Hematopoietic multipotent progenitor cell (in vitro differentiated cells): Measurements from ENCODE around the gene MYZAP. TPM values are rescaled to one million over a fixed set of nuclear protein-coding genes. Genes with fewer than 3 reads are reported as not detected.

Experiments used
- DNase-seq, 3 donors: peaks; one replicate each; pipeline ENCODE4 v3.0.0-alpha.2; 2011 to 2015; ENCODE audit warnings: low read depth in 2 of 3, low spot score in 2 of 3
- total RNA-seq: library from RNA; depleted of rRNA; stranded (reverse); fragments of >200 nt; gene quantifications from one replicate; pipeline ENCODE4 v1.2.3, GENCODE V29; 2012

MYZAP gene, protein sequence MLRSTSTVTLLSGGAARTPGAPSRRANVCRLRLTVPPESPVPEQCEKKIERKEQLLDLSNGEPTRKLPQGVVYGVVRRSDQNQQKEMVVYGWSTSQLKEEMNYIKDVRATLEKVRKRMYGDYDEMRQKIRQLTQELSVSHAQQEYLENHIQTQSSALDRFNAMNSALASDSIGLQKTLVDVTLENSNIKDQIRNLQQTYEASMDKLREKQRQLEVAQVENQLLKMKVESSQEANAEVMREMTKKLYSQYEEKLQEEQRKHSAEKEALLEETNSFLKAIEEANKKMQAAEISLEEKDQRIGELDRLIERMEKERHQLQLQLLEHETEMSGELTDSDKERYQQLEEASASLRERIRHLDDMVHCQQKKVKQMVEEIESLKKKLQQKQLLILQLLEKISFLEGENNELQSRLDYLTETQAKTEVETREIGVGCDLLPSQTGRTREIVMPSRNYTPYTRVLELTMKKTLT
- total RNA-seq = 0.27 TPM

DNA sequence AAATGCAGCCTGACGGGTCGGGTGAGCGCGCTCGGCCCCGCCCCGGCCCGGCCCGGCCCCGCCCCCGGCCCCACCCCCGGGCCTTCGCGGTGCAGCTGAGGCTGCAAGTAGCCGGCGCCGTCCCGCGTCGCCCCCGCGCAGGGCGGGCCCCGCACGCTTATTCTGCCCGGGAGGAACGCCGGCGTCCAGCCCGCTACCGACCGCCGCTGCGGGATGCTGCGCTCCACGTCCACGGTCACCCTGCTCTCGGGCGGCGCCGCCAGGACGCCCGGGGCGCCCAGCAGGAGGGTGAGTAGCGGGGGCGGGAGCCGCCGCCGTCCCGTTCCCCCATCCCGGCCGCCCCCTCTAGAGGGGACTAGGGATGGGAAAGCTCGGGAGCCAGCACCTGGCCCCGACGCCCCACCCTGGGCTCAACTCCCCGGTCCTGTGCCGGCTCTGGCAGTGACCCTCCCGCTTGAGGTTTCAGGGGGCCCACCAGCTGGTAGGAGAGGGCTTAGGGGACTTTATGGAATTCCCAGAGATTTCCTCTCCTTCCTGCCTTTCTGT is at the start of gene MYZAP:
Gene MYZAP, plus strand, starts transcription at position 83 of the 546 bp plus-strand sequence. Its CDS starts 131 bp downstream, at position 214.
- peak in 1 of 3 donors; percentile 21 for DNase-seq

DNA sequence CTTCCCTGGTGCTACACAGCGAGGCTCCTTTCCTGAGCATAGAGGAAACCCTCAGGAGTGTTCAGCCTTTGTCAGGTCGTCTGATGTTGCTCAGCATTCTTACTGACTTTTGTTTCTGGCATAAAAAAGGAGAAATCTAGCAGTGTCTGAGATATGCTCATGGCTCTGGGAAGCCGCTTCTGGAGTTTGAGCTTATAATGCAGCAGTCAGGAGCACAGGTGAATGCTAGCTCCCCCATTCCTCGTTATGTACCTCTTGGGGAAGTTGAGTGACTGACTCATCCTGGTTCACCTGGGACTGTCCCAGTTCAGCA is 49.2 kb upstream of the MYZAP start:
- DNase-seq = no peak

DNA sequence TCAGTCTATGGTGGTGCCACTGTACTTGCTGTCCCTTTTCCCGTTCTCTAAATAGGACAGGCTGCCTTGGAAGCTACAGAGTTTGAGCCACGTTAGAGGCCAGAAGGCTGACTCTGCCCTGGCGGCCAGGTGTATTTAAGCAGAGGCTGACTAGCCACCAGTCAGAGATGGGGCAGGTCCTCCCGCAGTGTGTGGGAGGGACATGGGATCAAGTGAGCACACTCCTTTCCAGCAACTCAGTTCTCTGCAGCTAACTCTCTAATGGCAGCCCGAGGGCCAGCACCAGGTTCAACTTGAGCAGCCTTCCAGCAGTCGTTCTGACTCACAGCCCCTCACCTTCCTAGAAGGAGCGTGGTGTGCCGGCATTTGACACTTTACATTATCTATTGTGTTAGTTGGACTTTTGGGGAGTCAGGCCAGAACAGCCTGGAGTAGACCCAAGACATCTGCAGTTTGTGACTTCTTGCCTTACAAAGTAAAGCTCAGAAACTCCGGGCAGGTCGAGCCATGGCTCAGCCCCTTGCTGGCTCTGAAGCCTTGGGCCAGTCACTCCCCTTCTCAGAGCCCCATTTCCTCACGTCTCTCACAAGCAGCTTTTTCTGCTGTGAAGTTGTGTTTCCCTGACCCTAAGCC is 46.7 kb upstream of the MYZAP start:
- DNase-seq = no peak

DNA sequence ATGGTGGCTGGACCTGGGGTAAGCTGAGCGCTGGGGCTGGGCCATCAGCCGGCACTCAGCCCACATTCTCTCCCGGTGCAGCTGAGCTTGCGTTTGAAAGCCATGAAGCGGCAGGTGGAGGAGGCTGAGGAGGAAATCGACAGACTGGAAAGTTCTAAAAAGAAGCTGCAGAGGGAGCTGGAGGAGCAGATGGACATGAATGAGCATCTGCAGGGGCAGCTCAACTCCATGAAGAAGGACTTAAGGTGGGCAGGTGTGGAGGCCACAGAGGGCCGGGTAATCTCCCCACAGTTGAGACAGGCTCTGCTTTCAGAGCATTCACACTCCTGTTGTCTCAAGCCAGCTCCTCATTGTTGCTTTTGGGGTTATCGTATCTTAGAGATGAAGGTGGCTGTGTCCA is 45.7 kb upstream of the MYZAP start:
- DNase-seq = no peak

DNA sequence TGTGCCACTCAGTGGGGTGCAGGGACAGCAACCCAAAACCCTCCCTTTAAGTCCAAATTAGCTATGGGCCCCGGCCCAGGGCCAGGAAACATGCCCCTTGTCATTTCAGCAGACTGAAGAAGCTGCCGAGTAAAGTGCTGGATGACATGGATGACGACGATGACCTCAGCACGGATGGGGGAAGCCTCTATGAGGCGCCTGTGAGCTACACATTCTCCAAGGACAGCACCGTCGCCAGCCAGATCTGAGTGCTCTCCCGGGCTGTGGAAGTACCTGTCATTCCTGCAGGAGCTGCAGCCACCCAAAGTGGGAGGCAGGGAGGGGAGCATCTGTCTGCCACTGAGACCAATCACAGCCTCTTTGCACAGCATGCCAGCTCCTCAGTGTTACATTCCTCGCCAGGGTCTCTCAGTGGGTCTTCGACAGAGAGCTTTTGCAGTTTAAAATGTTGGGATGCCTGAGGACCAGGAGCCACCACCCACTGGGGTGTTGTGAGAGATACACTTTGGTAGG is 44.4 kb upstream of the MYZAP start:
- no peak for DNase-seq

DNA sequence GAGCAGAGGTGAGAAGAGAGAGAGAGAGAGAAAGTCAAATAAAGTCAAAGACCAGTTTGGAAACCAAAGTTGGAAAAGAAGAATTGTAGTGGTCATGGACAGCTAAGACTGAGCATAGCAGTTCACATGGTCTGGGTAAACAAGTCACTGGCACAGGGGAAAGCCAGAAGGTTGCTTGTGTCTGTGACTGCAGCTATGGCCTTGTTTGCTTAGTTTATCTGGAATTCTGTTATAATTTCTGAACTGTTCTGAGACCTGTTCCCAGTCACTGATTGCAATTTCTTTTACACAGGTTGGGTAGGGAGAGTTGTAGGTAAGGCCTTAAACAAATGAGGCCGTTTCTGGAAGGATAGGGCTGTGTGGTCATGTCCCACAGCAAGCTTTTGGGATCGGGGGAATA is 43.4 kb upstream of the MYZAP start:
- no peak for DNase-seq

DNA sequence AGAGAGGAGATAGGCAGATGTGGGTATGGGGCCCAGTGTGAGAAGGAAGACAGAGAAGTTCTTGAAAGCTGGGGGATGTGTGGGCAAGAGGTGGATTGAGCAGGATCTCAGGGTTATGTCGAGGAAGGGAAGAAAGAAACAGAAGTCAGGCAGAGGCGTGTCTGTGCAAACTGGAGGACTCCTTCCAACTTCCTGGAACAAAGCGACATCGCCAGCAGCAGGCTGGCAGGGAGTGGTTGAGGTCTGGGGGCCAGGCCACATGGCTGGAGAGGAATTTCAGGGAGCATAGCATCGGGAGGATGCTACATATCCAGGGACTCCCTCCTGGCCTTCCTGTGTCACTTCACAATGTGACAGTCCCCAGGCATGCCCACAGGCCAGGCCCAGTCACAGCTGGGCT is 42.9 kb upstream of the MYZAP start:
- DNase-seq = no peak

DNA sequence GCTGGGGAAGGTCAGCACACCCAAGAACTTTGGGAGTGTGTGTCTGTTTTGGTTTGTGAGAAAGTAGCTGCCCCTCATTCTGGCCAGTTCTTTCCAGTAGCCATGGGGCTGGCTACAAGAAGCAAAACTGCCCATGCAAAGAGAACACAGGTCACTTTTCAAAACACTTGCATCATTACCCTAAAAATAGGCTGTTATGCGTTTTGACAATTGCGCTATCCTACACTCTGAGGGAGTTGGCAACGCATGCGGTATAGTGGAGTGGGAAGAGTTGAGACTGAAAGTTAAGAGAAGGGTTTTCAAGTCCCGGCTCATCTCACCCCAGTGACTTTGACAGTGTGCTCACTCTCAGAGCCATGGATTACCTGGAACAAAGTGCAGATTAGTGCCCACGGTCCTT is 41.8 kb upstream of the MYZAP start:
- DNase-seq = no peak

DNA sequence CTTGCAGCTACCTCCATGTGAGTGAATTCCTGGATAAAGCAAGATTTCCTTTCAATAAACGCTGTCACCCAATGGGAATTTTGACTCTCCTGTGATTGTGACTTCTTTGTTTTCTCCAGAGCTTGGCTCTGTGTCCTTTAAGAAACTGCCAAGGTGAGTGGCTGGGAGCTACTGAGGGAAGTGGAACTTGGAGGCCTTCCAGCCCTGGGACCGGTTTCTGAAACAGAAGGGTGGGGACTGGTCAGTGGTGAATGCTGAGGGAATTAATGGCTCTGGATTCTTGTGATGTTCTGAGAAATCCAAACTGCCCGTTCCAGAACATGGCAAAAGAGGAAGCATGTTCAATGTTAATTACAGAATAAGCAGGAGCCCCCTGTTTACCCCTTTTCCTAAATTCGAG is 41.1 kb upstream of the MYZAP start:
- no peak for DNase-seq

DNA sequence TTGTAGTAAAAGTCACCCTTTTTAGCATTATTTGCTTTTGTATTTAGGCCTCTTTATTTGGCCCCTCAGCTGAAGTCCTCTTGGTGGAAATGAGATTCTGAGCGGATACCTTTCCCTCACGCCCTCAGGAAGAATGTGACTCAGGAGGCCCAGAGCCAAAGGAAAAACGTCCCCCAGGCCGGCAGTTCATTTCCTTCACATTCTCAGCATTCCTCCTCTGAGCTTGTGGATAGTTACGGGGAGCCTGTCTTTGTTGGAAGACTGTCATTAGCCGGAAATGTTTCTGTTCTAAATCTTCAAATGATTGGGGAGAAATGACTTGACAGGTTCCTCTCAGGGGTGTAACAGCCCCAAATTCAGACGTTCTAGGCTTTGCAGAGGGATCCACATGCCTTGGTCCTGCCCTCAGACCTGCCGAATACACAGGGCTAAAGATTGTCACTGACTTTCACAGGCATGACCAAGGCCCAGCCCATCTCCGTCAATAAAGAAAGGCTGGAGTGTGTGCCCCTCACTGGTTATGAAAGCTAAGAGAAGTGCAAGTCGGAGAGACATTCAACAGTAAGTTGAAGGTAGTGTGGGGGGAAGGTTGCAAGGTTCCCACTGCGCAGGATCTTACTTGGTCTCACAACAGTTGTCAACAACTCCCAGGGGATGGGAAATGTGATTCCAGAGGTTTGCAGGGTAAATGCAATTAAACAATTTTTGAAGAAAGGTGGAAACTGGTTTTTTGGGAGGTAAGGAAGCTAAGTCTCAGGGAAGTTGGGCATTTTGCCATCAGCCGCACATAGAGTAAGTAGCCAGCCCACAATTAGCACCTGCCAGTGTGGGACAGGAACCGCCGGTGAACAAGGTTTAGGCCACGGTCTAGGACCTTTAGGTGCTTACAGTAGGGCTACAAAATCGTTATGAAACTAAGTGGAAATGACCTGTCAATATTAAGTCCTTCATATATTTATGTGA is 39.7 kb upstream of the MYZAP start:
- no peak for DNase-seq

DNA sequence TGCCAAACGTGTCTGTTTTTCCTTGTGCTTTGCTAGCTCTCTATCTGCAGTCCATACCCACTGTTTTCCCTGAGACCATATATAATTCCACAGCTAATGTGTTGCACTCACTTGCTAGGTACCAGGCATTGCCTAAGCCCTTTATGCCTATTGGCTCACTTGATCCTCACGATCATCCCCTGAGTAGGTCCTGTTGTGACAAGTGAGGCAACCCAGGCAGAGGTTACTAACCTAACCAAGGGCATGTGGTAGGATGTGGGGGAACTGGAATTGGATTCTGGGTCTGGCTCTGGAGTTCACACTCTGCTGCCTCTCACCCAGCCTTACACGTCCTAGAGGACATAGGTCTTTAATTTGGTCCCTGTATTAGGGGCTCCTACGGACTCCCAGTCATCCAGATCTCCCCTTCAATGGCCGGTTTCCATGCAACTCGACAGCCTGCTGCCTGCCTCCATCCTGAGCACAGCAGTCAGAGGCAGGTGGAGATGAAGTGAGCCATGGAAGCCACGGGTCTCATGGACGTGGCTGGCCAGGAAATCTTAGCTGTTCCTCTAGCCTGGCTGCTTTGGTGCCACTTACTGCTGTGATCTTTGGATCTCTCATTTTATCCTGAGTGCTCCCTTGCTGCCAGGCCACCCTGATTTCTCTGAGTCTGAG is 38.9 kb upstream of the MYZAP start:
- no peak for DNase-seq

DNA sequence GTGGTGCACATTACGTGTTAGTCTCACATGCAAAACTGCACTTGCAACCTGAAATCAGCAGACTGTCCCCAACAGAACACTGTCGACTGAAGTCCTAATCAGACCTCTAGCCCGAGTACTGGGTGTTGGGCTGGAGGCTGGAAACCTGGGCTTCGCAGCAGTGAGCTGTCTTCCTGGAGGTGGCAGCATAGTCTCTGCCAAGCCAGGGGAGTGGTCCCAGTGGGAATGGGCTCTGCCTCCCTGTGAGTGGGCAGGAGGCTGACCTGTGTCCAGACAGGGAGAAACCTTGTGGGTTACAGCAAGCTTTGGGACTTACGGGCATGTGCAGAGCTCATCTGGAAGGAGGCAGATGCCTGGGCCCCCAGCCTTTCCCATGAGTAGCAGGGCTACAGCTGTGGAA is 38.2 kb upstream of the MYZAP start:
- no peak for DNase-seq

DNA sequence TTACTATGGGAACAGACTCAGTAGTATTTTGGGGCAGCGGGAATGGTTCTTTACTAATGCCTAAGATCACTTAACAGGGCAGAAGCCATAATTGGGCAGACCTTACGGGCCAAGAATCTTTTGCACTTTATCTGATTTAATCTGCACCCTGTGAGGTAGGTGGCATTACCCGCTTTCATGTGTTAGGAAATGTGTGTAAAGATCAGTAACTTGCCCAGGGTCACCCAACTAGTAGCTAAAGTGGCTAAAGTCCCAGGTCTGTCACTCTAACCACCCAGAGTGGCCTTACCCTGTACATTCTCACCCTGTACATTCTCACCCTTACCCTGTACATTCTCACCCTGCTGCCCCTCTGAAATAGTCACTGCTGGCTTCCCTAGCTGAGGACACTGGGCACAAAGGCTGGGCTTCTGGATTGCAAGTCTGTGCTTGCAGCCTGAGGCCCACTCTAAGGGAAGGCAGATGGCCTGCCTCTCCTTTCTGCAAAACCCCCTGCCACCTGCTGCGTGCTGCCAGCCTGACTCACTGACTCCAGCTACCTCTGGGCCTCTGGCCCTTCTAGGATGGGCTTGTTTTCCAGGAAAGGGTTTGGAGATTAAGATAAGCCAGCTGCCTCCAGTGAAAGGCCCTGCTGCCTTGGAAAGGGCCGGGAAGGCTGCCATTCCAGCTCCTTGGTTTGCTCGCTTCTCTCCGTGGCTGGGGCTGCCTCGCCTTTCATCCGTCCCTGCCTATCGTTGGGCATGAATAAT is 37.5 kb upstream of the MYZAP start:
- no peak for DNase-seq

DNA sequence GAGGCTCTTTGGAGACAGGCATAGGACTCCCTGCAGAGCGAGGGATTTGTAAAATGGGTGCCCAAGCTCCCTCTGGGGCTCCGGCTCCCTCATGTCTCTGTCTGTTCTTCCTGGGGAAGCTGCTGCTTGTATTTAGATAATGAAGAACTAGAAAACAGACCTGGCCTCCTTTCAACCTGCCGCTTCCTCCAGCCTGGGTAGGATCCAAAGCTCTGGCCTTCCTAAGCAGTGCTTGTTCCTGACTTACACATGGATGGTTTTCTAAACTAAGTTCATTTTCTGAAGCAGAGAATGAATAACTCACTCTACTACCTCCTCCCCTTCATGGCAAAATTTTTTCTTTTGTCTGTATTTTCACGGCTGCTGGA is 36.9 kb upstream of the MYZAP start:
- DNase-seq = no peak

DNA sequence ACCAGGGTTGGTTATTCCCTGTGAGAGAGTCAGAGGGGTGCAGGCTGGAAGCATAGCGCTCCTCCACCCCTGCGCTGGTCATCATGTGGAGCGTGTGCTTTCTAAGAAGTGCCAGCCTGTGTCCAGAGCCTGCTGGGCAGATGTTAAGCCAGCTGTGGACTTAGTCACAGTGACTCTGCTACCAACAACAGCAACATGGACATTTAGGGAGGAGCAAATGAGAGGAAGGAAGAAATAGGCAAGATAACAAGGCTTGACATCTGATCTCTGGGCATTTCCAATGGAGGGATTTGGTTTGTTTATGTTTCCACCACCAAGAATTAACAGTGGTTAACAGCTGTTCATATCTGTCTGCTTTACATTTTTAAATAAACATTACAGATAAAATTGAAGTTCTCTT is 36.4 kb upstream of the MYZAP start:
- DNase-seq = no peak

DNA sequence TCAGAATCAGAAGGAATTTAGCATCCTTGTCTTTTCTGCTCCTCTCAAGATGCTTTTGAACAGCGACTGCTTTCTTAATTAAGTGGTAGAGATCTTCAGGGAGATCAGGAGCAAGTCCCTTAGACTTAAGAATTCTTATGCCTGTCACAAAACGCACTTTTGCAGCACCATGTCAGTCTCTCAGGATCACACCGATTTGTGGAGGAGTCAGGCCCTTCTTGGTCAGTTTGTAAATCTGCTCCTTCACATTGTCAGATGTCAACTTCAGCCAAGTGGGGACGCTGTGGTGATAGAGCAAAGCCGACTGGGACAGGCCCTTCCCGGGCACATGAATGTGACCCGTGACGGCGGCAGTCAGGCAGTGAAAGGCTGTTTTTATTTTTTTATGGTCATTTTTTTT is 35.7 kb upstream of the MYZAP start:
- DNase-seq = no peak

DNA sequence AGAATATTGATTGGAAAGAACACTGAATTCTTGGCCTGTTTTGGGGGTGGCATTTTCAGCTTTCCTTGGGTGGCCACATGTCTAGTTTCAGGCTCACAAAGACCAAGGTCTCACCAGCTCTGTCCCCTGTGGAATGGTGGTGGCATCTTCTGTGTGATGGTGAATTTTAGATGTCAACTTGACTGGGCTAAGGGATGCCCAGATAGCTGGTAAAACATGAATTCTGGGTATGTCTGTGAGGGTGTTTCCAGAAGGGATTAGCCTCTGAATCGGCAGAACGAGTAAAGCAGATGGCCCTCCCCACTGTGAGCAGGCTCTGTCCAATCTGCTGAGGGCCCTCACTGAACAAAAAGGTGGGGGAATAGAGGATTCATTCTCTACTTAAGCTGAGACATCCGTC is 34.4 kb upstream of the MYZAP start:
- no peak for DNase-seq

DNA sequence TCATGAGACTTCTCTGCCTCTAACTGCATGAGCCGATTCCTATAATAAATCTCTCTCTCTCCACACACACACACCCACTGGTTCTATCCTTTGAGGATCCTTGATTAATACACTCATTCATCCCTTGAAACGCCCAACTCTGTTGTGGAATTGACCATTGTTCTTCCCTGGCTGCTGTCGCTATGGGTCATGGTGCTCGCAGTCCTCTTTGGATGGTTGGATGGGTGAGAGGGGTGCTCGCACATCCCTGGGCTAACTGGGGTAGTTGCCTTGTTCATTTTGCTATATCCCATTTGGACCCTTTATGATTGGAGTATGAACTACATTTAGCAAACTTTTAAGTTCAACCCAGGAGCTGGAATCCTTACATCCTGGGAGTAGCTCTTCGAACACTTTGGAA is 33.9 kb upstream of the MYZAP start:
- no peak for DNase-seq

DNA sequence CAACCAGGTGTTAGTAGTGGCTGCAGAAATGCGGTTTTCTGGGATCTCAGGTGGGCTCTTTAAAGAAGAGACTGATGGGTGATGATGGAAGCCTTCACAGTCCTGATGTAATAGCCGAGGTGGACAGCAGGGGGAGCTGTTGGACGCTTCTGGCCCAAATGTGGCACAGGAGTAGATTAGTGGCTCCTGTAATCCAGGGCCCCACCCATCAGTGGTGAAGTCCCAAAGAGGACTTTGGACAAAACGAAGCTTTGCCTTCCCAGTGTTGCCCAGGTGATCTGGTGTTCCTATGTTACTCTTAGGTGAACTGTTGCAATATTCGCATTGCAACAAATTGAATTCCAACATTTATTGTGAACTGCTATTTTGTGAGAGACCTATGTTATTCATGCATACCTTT is 31.8 kb upstream of the MYZAP start:
- DNase-seq = peak; percentile 37 to 68 (median 50)
